Activated CD4-positive, alpha-beta memory T cell treated with anti-CD3 and anti-CD28 coated beads, Interleukin-2, amount 10 ng/mL, durations not matched to agents 7 days and 5 days (primary cell): ENCODE data around the gene SAMD9. TPM values are rescaled to one million over a fixed set of nuclear protein-coding genes. Genes with fewer than 3 reads are reported as not detected.
"Not testable (repeated sequence)": the region's sequence is repeated elsewhere in the genome, so short reads cannot be mapped to it uniquely, and the experiment has no call there.

ENCODE experiments used
- CTCF ChIA-PET: fragments of 350-600 bp; sonication (Branson Sonifier 250); formaldehyde crosslinking; loops from one replicate; lab custom pipeline; 2021; ENCODE audit warnings: antibody characterized with exemption, inconsistent platforms; lab: Charles Lee
- POLR2A ChIA-PET: fragments of 350-600 bp; sonication (Branson Sonifier 250); formaldehyde crosslinking; loops from one replicate; lab custom pipeline; 2021; ENCODE audit warnings: antibody characterized with exemption; lab: Charles Lee
- DNase-seq: peaks from one replicate; pipeline ENCODE4 v3.0.0-alpha.2; 2020
- H3K27ac Mint-ChIP-seq: one replicate; pipeline ENCODE4 v1.8.0; 2021; ENCODE audit warnings: mild to moderate bottlenecking, mixed read lengths
- H3K27me3 Mint-ChIP-seq: one replicate; pipeline ENCODE4 v1.8.0; 2021; ENCODE audit warnings: mixed read lengths
- H3K36me3 Mint-ChIP-seq: one replicate; pipeline ENCODE4 v1.8.0; 2021; ENCODE audit warnings: low read depth, mixed read lengths
- H3K4me1 Mint-ChIP-seq: one replicate; pipeline ENCODE4 v1.8.0; 2021; ENCODE audit warnings: mixed read lengths
- H3K4me3 Mint-ChIP-seq: one replicate; pipeline ENCODE4 v1.8.0; 2021; ENCODE audit warnings: mild to moderate bottlenecking, mixed read lengths
- H3K9me3 Mint-ChIP-seq: one replicate; pipeline ENCODE4 v1.8.0; 2021; ENCODE audit warnings: mixed read lengths
- total RNA-seq, 2 experiments: library from RNA; stranded (reverse); gene quantifications; one replicate each; pipeline ENCODE4 v1.2.3, GENCODE V29; 2021

Gene SAMD9
- total RNA-seq, 2 experiments from 2014 or later, result 92.0 to 94.9 TPM

DNA sequence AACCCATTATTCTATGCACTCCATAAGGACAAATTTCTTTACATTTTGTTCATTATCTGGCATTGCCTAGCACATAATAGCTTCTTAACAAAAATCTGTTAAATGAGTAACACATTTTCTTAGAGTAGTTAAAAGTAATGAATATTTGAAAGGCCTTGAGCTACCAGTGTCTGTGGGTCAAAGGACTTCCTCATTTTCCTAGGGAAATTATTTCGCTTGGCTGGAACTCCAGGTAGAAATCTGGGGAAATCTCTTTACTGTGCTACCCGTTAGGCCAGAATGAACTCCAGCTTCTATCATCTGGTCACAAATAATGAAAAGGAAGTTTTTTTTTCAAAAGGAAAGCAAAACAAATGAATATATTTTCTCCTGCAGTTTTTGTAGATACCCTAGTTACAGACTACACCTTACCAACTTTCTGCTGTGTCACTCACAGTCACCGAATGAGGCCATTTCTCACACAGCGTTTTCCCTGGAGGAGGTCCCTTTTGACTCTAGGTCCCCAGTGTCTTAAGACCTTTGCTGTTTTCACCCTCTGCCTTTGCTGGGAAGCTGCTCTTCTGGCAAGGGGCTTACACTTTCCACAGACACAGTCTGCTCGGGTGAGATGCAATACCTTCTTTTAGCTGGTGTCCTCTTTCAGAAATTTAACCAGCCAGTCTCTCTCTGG lies 28.8 kb upstream of the SAMD9 start:
- ChIA-PET CTCF (interaction anchor here (0.5 to 2.5 kb wide), 4 partner anchors 29 to 201 kb away, joined by 3 to 8 read pairs (median 3); partner anchors contain the start of gene VPS50), POLR2A (interaction anchor here (0.7 to 2.6 kb wide), 9 partner anchors 9 to 618 kb away, joined by 3 to 46 read pairs (median 3); partner anchors contain the start of genes PEX1, RBM48, SAMD9 and VPS50)
- H3K27ac Mint-ChIP-seq, result peak overlapping the region; percentile 91
- DNase-seq, result peak; percentile 31
- H3K36me3 Mint-ChIP-seq, result peaks cover 32% of the 10 kb centered on the region
- peak overlapping the region; percentile 91 for H3K4me3 Mint-ChIP-seq
- no peaks in the 10 kb centered on the region for H3K27me3 Mint-ChIP-seq
- H3K4me1 Mint-ChIP-seq, result peaks cover 45% of the 10 kb centered on the region
- peaks cover 3% of the 10 kb centered on the region for H3K9me3 Mint-ChIP-seq

DNA sequence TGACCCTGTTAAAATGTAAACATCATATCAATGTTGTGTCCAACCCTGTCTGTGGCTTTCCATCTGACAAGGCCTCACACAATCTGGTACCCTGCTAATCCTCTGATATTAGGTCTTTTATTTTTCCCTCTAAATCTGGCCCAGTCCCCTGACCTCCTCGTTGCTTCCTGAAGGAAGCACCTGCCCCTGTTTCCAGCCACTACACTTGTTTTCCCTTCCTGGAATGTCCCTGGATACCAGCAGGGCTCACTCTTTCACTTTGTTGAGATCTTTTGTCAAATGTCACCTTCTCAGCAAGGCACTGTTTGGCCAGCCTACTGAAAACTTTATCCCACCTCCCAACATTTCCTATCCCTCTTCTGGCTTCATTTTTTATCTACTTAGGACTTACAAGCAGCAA lies 28.3 kb upstream of the SAMD9 start:
- Mint-ChIP-seq H3K9me3 (peaks cover 3% of the 10 kb centered on the region), H3K4me1 (peaks cover 45% of the 10 kb centered on the region), H3K36me3 (peaks cover 32% of the 10 kb centered on the region), H3K27ac (peak overlapping the region; percentile 69), H3K4me3 (peak overlapping the region; percentile 91), H3K27me3 (no peaks in the 10 kb centered on the region)
- CTCF ChIA-PET, result interaction anchor here (0.6 to 2.5 kb wide), 2 partner anchors 8 to 82 kb away, joined by 3 to 8 read pairs; no protein-coding TSS in a partner anchor
- POLR2A ChIA-PET, result interaction anchor here (0.7 to 2.6 kb wide), 5 partner anchors 9 to 618 kb away, joined by 3 to 46 read pairs (median 3); partner anchors contain the start of genes PEX1, RBM48, SAMD9 and VPS50
- no peak for DNase-seq

- Mint-ChIP-seq H3K4me3 (peak overlapping the region; percentile 91), H3K4me1 (peaks cover 45% of the 10 kb centered on the region), H3K27me3 (no peaks in the 10 kb centered on the region), H3K27ac (no peak overlapping the region), H3K36me3 (peaks cover 32% of the 10 kb centered on the region), H3K9me3 (peaks cover 3% of the 10 kb centered on the region)
- POLR2A ChIA-PET, result interaction anchor here (1.5 kb wide), 1 partner anchor 28 kb away, joined by 10 read pairs; the partner anchor contains the start of gene SAMD9
- DNase-seq, result no peak
- CTCF ChIA-PET, result interaction anchor here (0.8 to 1.2 kb wide), 3 partner anchors 13 to 82 kb away, joined by 3 to 6 read pairs (median 4); partner anchors contain the start of gene SAMD9
Measured at GRCh38 chr7:93145354-93145753, 27.6 kb upstream of the SAMD9 start.

GRCh38 chr7:93142127-93142526 lies 24.3 kb upstream of the SAMD9 start:
- H3K36me3 Mint-ChIP-seq, result peaks cover 36% of the 10 kb centered on the region
- H3K9me3 Mint-ChIP-seq, result peaks cover 8% of the 10 kb centered on the region
- H3K4me1 Mint-ChIP-seq, result peaks cover 28% of the 10 kb centered on the region
- no peak for DNase-seq
- ChIA-PET POLR2A (interaction anchor here (1.1 kb wide), 1 partner anchor 25 kb away, joined by 3 read pairs; the partner anchor contains the start of gene SAMD9), CTCF (interaction anchor here (1.2 kb wide), 1 partner anchor 25 kb away, joined by 3 read pairs; no protein-coding TSS in a partner anchor)
- H3K4me3 Mint-ChIP-seq, result no peak overlapping the region
- H3K27ac Mint-ChIP-seq, result no peak overlapping the region
- H3K27me3 Mint-ChIP-seq, result no peaks in the 10 kb centered on the region

- H3K27me3 Mint-ChIP-seq, result no peaks in the 10 kb centered on the region
- CTCF ChIA-PET, result no interaction called here
- H3K27ac Mint-ChIP-seq, result no peak overlapping the region
- peaks cover 35% of the 10 kb centered on the region for H3K36me3 Mint-ChIP-seq
- no peak overlapping the region for H3K4me3 Mint-ChIP-seq
- peaks cover 14% of the 10 kb centered on the region for H3K9me3 Mint-ChIP-seq
- no peak for DNase-seq
- peaks cover 20% of the 10 kb centered on the region for H3K4me1 Mint-ChIP-seq
- POLR2A ChIA-PET, result no interaction called here
Measured at GRCh38 chr7:93140582-93141191, 22.9 kb upstream of the SAMD9 start.

DNA sequence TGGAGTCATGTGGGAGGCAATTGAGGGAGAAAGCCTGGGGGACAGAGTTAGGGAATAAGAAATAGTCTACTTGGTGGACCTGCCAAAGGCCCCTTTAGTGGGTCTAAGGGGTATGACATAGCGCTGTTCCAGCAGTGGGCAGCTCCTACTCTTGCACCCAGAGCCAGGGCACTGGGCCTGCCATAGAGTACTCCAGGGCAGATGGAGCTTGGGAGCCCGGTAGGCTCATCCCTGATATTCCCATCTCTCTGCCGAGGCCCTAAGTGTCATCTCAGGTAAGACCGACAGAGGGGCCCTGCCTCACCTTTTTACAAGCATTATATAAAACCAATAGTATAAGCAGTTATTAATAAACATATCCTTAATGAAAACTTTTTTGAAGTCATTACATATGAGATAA lies 20.8 kb upstream of the SAMD9 start:
- POLR2A ChIA-PET, result no interaction called here
- Mint-ChIP-seq H3K9me3 (peaks cover 33% of the 10 kb centered on the region), H3K27ac (no peak overlapping the region), H3K4me1 (peaks cover 8% of the 10 kb centered on the region), H3K27me3 (no peaks in the 10 kb centered on the region), H3K36me3 (peaks cover 51% of the 10 kb centered on the region), H3K4me3 (no peak overlapping the region)
- DNase-seq, result no peak
- CTCF ChIA-PET, result no interaction called here

DNA sequence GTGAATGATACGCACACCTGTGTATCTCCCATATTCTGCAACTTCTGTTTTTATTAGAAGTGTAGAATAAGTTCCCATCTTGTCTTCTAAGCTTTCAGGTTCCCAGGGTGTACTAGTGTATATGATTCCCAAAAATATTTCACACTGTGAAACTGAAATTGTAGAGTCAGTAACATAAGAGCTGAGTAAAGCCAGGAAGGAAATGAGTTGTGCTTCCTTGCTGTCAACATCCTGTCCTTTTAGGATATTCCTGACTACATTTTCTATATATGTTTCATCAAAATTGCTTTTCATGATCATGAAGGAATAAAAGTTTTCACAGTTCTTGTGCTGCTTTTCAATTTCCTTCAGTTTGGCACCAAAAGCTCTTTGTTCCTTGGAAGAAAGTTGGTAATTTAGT lies 15.2 kb upstream of the SAMD9 start:
- no peaks in the 10 kb centered on the region for H3K27me3 Mint-ChIP-seq
- H3K4me1 Mint-ChIP-seq, result no peaks in the 10 kb centered on the region
- CTCF ChIA-PET, result interaction anchor here (0.7 to 1.3 kb wide), 2 partner anchors 13 to 99 kb away, joined by 3 read pairs; partner anchors contain the start of gene VPS50
- H3K9me3 Mint-ChIP-seq, result peaks cover 72% of the 10 kb centered on the region
- H3K4me3 Mint-ChIP-seq, result no peak overlapping the region
- POLR2A ChIA-PET, result interaction anchor here (0.9 kb wide), 1 partner anchor 14 kb away, joined by 3 read pairs; no protein-coding TSS in a partner anchor
- H3K36me3 Mint-ChIP-seq, result peaks cover 92% of the 10 kb centered on the region
- no peak for DNase-seq
- H3K27ac Mint-ChIP-seq, result no peak overlapping the region

DNA sequence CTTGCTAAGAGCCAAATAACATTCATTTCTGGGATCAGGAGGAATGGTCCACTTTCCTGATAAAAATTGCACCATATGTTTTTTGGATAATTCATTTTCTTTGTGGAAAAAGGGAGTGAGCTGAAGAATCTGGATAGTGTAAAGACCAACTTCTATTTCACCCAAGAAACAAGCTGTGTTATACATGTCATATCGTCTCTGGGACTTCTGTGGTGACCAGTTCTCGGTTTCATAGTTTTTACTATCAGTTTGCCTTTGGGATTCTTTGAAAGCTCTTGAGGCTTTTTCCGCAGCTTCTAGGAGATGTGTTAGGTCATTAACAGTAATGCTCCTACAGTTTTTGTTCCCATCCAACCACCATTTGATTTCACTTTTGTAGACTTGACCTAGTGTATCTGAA lies 14.4 kb upstream of the SAMD9 start:
- Mint-ChIP-seq H3K36me3 (peaks cover 84% of the 10 kb centered on the region), H3K27me3 (no peaks in the 10 kb centered on the region), H3K27ac (no peak overlapping the region), H3K4me1 (no peaks in the 10 kb centered on the region), H3K4me3 (no peak overlapping the region), H3K9me3 (peaks cover 72% of the 10 kb centered on the region)
- no peak for DNase-seq
- CTCF ChIA-PET, result no interaction called here
- POLR2A ChIA-PET, result interaction anchor here (0.9 kb wide), 1 partner anchor 15 kb away, joined by 3 read pairs; no protein-coding TSS in a partner anchor

DNA sequence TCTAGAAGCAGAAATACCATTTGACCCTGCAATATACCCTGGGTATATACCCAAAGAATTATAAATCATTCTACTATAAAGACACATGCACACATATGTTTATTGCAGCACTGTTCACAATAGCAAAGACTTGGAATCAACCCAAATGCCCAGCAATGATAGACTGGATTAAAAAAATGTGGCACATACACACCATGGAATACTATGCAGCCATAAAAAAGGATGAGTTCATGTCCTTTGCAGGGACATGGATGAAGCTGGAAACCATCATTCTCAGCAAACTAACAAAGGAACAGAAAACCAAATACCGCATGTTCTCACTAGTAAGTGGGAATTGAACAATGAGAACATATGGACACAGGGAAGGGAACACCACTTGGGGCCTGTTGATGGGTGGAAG lies 9.2 kb upstream of the SAMD9 start:
- H3K27ac Mint-ChIP-seq, H3K27me3 Mint-ChIP-seq, CTCF ChIA-PET, H3K4me1 Mint-ChIP-seq, DNase-seq, H3K4me3 Mint-ChIP-seq: not testable (repeated sequence)
- peaks cover 67% of the 10 kb centered on the region for H3K9me3 Mint-ChIP-seq
- POLR2A ChIA-PET, result interaction anchor here (1.3 kb wide), 1 partner anchor 9 kb away, joined by 4 read pairs; the partner anchor contains the start of gene SAMD9
- H3K36me3 Mint-ChIP-seq, result peaks cover 83% of the 10 kb centered on the region

DNA sequence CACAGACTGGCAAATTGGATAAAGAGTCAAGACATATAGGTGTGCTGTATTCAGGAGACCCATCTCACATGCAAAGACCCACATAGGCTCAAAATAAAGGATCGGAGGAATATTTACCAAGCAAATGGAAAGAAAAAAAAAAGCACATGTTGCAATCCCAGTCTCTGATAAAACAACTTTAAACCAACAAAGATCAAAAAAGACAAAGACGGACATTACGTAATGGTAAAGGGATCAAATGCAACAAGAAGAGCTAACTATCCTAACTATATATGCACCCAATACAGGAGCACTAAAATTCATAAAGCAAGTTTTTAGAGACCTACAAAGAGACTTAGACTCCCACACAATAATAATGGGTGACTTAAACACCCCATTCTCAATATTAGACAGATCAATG lies 5.8 kb upstream of the SAMD9 start:
- H3K9me3 Mint-ChIP-seq, result peaks cover 56% of the 10 kb centered on the region
- DNase-seq, CTCF ChIA-PET, H3K27ac Mint-ChIP-seq, H3K4me3 Mint-ChIP-seq, POLR2A ChIA-PET, H3K27me3 Mint-ChIP-seq: not testable (repeated sequence)
- H3K4me1 Mint-ChIP-seq, result peaks cover 14% of the 10 kb centered on the region
- peaks cover 85% of the 10 kb centered on the region for H3K36me3 Mint-ChIP-seq

DNA sequence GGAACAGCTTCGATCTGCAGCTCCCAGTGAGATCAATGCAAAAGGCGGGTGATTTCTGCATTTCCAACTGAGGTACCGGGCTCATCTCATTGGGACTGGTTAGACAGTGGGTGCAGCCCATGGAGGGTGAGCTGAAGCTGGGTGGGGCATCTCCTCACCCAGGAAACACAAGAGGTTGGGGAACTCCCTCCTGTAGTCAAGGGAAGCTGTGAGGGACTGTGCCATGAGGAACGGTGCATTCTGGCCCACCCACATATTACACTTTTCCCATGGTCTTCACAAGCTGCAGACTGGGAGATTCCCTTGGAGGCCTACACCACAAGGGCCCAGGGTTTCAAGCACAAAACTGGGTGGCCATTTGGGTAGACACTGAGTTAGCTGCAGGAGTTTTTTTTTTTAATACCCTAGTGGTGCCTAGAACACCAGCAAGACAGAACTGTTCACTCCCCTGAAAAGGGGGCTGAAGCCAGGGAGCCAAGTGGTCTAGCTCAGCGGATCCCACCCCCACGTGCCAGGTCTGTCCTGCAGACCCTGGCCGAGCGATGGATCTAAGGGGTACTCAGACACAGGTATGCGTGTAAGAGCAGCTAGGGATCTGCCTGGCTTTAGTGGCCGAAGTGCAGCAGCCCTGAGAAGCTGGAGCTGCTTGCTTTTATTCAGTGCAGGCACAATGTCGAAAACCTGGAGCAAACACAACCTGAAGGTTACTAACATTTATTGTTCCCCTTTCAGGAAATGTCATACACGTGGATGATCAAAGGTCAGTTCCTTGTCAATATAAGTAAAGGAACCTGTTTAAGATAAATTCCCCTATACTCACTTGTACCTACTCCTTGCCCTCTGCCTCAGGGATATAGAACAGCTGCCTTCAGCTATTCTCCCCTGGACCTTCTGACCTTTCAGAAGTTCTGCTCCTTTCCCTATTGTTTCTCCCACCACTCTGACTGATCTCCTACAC lies 3.1 kb upstream of the SAMD9 start:
- peaks cover 86% of the 10 kb centered on the region for H3K36me3 Mint-ChIP-seq
- H3K4me1 Mint-ChIP-seq, result peaks cover 26% of the 10 kb centered on the region
- POLR2A ChIA-PET, result interaction anchor here (0.7 kb wide), 1 partner anchor 27 kb away, joined by 3 read pairs; no protein-coding TSS in a partner anchor
- CTCF ChIA-PET, result interaction anchor here (1.2 kb wide), 1 partner anchor 13 kb away, joined by 3 read pairs; no protein-coding TSS in a partner anchor
- no peak overlapping the region for H3K4me3 Mint-ChIP-seq
- H3K27me3 Mint-ChIP-seq, result peaks cover 8% of the 10 kb centered on the region
- H3K27ac Mint-ChIP-seq, result no peak overlapping the region
- no peak for DNase-seq
- peaks cover 40% of the 10 kb centered on the region for H3K9me3 Mint-ChIP-seq
